H9 (cell line): ENCODE measurements around the gene KAT7. TPM values are rescaled to one million over a fixed set of nuclear protein-coding genes. Genes with fewer than 3 reads are reported as not detected.

Experiments used
- DNase-seq: peaks from one replicate; pipeline ENCODE4 v3.0.0-alpha.2; 2017
- H2AFZ ChIP-seq: one replicate; pipeline ENCODE4 v1.6.1; 2013; ENCODE audit warnings: mild to moderate bottlenecking, low read length, control low read depth, moderate library complexity
- H2AK5ac ChIP-seq: 2 replicates; pipeline ENCODE4 v1.6.1; 2013; ENCODE audit warnings: low read length, control low read depth, mixed read lengths; ENCODE audit not compliant: insufficient read length
- H2BK120ac ChIP-seq: one replicate; pipeline ENCODE4 v1.6.1; 2013; ENCODE audit warnings: low read depth, mild to moderate bottlenecking, low read length, control low read depth, inconsistent platforms; ENCODE audit not compliant: poor library complexity, severe bottlenecking
- H2BK12ac ChIP-seq: 2 replicates; pipeline ENCODE4 v1.6.1; 2013; ENCODE audit warnings: low read length, control low read depth, mixed read lengths, low read depth; ENCODE audit not compliant: insufficient read length
- H2BK15ac ChIP-seq: 2 replicates; pipeline ENCODE4 v1.6.1; 2013; ENCODE audit warnings: low read depth, low read length, control low read depth
- H2BK20ac ChIP-seq: one replicate; pipeline ENCODE4 v1.6.1; 2013; ENCODE audit warnings: low read depth, mild to moderate bottlenecking, low read length, control low read depth, inconsistent platforms; ENCODE audit not compliant: poor library complexity, severe bottlenecking
- H2BK5ac ChIP-seq: 2 replicates; pipeline ENCODE4 v1.6.1; 2013; ENCODE audit warnings: low read length, control low read depth, mixed read lengths; ENCODE audit not compliant: insufficient read length
- H3K14ac ChIP-seq: 2 replicates; pipeline ENCODE4 v1.6.1; 2013; ENCODE audit warnings: low read length, control low read depth; ENCODE audit not compliant: insufficient read depth
- H3K18ac ChIP-seq: 2 replicates; pipeline ENCODE4 v1.6.1; 2013; ENCODE audit warnings: low read depth, mild to moderate bottlenecking, mixed read lengths, low read length, control low read depth; ENCODE audit not compliant: insufficient read length
- H3K23ac ChIP-seq: 2 replicates; pipeline ENCODE4 v1.6.1; 2013; ENCODE audit warnings: low read length, control low read depth, mixed read lengths, low read depth; ENCODE audit not compliant: insufficient read length
- H3K23me2 ChIP-seq: 2 replicates; pipeline ENCODE4 v1.6.1; 2013; ENCODE audit warnings: low read depth, mild to moderate bottlenecking, mixed read lengths, low read length, control low read depth; ENCODE audit not compliant: insufficient read length, poor library complexity, severe bottlenecking
- H3K27ac ChIP-seq: 2 replicates; pipeline ENCODE4 v1.5.1; 2013; ENCODE audit warnings: low read length, control low read depth, mixed read lengths, low read depth; ENCODE audit not compliant: insufficient read length
- H3K27me3 ChIP-seq: 2 replicates; pipeline ENCODE4 v1.6.1; 2013; ENCODE audit warnings: low read length, control low read depth, inconsistent platforms; ENCODE audit not compliant: insufficient read depth
- H3K4ac ChIP-seq: 2 replicates; pipeline ENCODE4 v1.6.1; 2013; ENCODE audit warnings: low read depth, mild to moderate bottlenecking, control low read depth, inconsistent platforms, low read length, moderate library complexity
- H3K4me1 ChIP-seq: 2 replicates; pipeline ENCODE4 v1.6.1; 2013; ENCODE audit warnings: low read length, control low read depth, inconsistent platforms; ENCODE audit not compliant: insufficient read depth
- H3K4me2 ChIP-seq: 2 replicates; pipeline ENCODE4 v1.6.1; 2013; ENCODE audit warnings: low read length, control low read depth, mixed read lengths; ENCODE audit not compliant: insufficient read length, insufficient read depth
- H3K56ac ChIP-seq: 2 replicates; pipeline ENCODE4 v1.6.1; 2013; ENCODE audit warnings: low read depth, mild to moderate bottlenecking, mixed read lengths, low read length, control low read depth; ENCODE audit not compliant: insufficient read length
- H3K79me1 ChIP-seq: 2 replicates; pipeline ENCODE4 v1.6.1; 2013; ENCODE audit warnings: low read depth, mild to moderate bottlenecking, moderate library complexity, low read length, control low read depth, inconsistent platforms; ENCODE audit not compliant: insufficient read depth, poor library complexity, severe bottlenecking
- H3K79me2 ChIP-seq: 2 replicates; pipeline ENCODE4 v1.6.1; 2013; ENCODE audit warnings: low read length, control low read depth, inconsistent platforms; ENCODE audit not compliant: insufficient read depth
- H3K9ac ChIP-seq: 2 replicates; pipeline ENCODE4 v1.6.1; 2013; ENCODE audit warnings: low read length, control low read depth, mixed read lengths; ENCODE audit not compliant: insufficient read length; ENCODE audit errors: extremely low read depth
- H3K9me3 ChIP-seq: one replicate; pipeline ENCODE4 v1.6.1; 2013; ENCODE audit warnings: low read depth, low read length, inconsistent platforms; ENCODE audit not compliant: control insufficient read depth
- H3T11ph ChIP-seq: one replicate; pipeline ENCODE4 v1.6.1; 2013; ENCODE audit warnings: mild to moderate bottlenecking, low read length, control low read depth, inconsistent platforms
- H4K20me1 ChIP-seq: one replicate; pipeline ENCODE4 v1.6.1; 2013; ENCODE audit not compliant: control insufficient read depth, insufficient read length, insufficient read depth
- H4K5ac ChIP-seq: 2 replicates; pipeline ENCODE4 v1.6.1; 2013; ENCODE audit warnings: low read depth, mild to moderate bottlenecking, mixed read lengths, low read length, control low read depth; ENCODE audit not compliant: insufficient read length
- H4K8ac ChIP-seq: replicated peaks from 2 replicates; pipeline ENCODE4 v1.6.1; 2013; ENCODE audit warnings: low read length, control low read depth, mixed read lengths, low read depth; ENCODE audit not compliant: insufficient read length
- H4K91ac ChIP-seq: 2 replicates; pipeline ENCODE4 v1.6.1; 2013; ENCODE audit warnings: low read depth, mild to moderate bottlenecking, moderate library complexity, mixed read lengths, low read length, control low read depth; ENCODE audit not compliant: insufficient read length
- H3K27ac Mint-ChIP-seq, 3 experiments: 2 replicates in 2 of 3; 3 replicates in 1 of 3; pipeline ENCODE4 v1.8.0; 2020 to 2021; ENCODE audit warnings: mixed read lengths in 3 of 3, mild to moderate bottlenecking in 1 of 3, moderate library complexity in 1 of 3
- H3K27me3 Mint-ChIP-seq: 2 replicates; pipeline ENCODE4 v1.8.0; 2021; ENCODE audit warnings: low read depth, mild to moderate bottlenecking, moderate library complexity, mixed read lengths
- H3K36me3 Mint-ChIP-seq, 3 experiments: 2 replicates in 2 of 3; 3 replicates in 1 of 3; pipeline ENCODE4 v1.8.0; 2020 to 2021; ENCODE audit warnings: low read depth in 3 of 3, mixed read lengths in 3 of 3; ENCODE audit not compliant: insufficient read depth in 1 of 3
- H3K4me1 Mint-ChIP-seq, 2 experiments: 2 replicates each; pipeline ENCODE4 v1.8.0; 2020; ENCODE audit warnings: mixed read lengths in 2 of 2
- H3K4me3 Mint-ChIP-seq, 2 experiments: 2 replicates in 1 of 2; 3 replicates in 1 of 2; pipeline ENCODE4 v1.8.0; 2020 to 2021; ENCODE audit warnings: mild to moderate bottlenecking in 2 of 2, mixed read lengths in 2 of 2, moderate library complexity in 1 of 2
- H3K9me3 Mint-ChIP-seq, 2 experiments: 2 replicates in 1 of 2; 3 replicates in 1 of 2; pipeline ENCODE4 v1.8.0; 2020; ENCODE audit warnings: mild to moderate bottlenecking in 2 of 2, mixed read lengths in 2 of 2, moderate library complexity in 1 of 2
- CTCF ChIP-seq: fragments of 200-600 bp; sonication (generic); conservative IDR thresholded peaks from 3 replicates; pipeline ENCODE4 v1.8.0; 2021; ENCODE audit warnings: antibody characterized with exemption, mild to moderate bottlenecking
- WGBS: extraction: QIAGEN DNeasy Blood & Tissue Kit; methylation state at CpG from one replicate; pipeline ENCODE4 v1.1.7; 2013; ENCODE audit warnings: missing lambda C conversion rate, low lambda C conversion rate, mixed read lengths; ENCODE audit not compliant: insufficient read length; ENCODE audit errors: extremely low coverage; 5-methylcytosine and 5-hydroxymethylcytosine counted together
- total RNA-seq: library from RNA; stranded (reverse); gene quantifications from 2 replicates; pipeline ENCODE4 v1.2.1, GENCODE V29; 2021

The KAT7 gene
- total RNA-seq, 1 experiment from 2014 or later: 93.1 TPM

GRCh38 chr17:49779156-49779738 lies 9.2 kb upstream of the KAT7 start:
- H3K9ac ChIP-seq: no peak overlapping the region

More at GRCh38 chr17:49779156-49779738, 9.2 kb upstream of the KAT7 start:
- Histone ChIP-seq H2BK12ac (no peak overlapping the region), H3K79me2 (no peaks in the 10 kb centered on the region), H3K56ac (no peak overlapping the region), H3K23me2 (no peaks in the 10 kb centered on the region), H3K18ac (no peak overlapping the region), H3K23ac (no peak overlapping the region), H4K20me1 (no peaks in the 10 kb centered on the region), H2AFZ (no peak overlapping the region), H2BK15ac (no peak overlapping the region), H3K27me3 (no peaks in the 10 kb centered on the region; the same call in 1 of the 2 replicates), H3K4ac (no peak overlapping the region), H3K79me1 (no peaks in the 10 kb centered on the region), H3K9me3 (no peaks in the 10 kb centered on the region), H3K27ac (no peak overlapping the region), H3T11ph (no peak overlapping the region), H2BK20ac (no peak overlapping the region), H2BK5ac (no peak overlapping the region), H4K8ac (no peak overlapping the region), H3K14ac (no peak overlapping the region), H4K91ac (no peak overlapping the region), H3K4me2 (no peak overlapping the region), H3K4me1 (no peaks in the 10 kb centered on the region; the same call in 1 of the 2 replicates), H2AK5ac (no peak overlapping the region), H2BK120ac (no peak overlapping the region), H4K5ac (no peak overlapping the region)
- Mint-ChIP-seq H3K27ac (no peak overlapping the region), H3K36me3 (no peaks in the 10 kb centered on the region), H3K9me3 (no peaks in the 10 kb centered on the region), H3K4me1 (peaks cover 3 to 6% of the 10 kb centered on the region in 2 experiments; a peak in 3 of 4 replicates), H3K4me3 (no peak overlapping the region), H3K27me3 (peaks cover 4% of the 10 kb centered on the region)
- WGBS: no CpG with 5 or more reads among the region's 2 CpGs
- DNase-seq: no peak
- TF ChIP-seq CTCF: no peak
